HEK293 (cell line): ENCODE measurements around the gene GLRA2.
A peak's percentile ranks its signal among the peaks of the same experiment; 100 is the strongest.

Experiments used
- CTCF ChIA-PET: fragments of 350-600 bp; formaldehyde crosslinking; extraction: SDS; loops from one replicate; lab custom pipeline; 2021; ENCODE audit warnings: antibody characterized with exemption; lab: Yijun Ruan, JAX
- POLR2A ChIA-PET: fragments of 300-600 bp; formaldehyde crosslinking; extraction: SDS; loops from one replicate; lab custom pipeline; 2020; ENCODE audit warnings: antibody characterized with exemption, inconsistent platforms; lab: Yijun Ruan, JAX
- H3K27ac ChIP-seq: fragments of 200-500 bp; sonication (Bioruptor generic); 2 replicates; pipeline ENCODE4 v1.5.1; 2014; ENCODE audit warnings: low read depth, low read length, control low read depth, inconsistent platforms; ENCODE audit errors: extremely low read depth
- H3K36me3 ChIP-seq, 2 experiments: fragments of 200-500 bp in 1 of 2; sonication (Bioruptor generic) in 1 of 2; 1 replicate in 1 of 2; 2 replicates in 1 of 2; pipeline ENCODE4 v1.5.1; 2014 to 2017; ENCODE audit warnings: inconsistent platforms in 2 of 2, low read length in 2 of 2; ENCODE audit not compliant: control insufficient read depth in 2 of 2, insufficient read depth in 1 of 2
- H3K4me1 ChIP-seq: fragments of 200-500 bp; sonication (Bioruptor generic); 2 replicates; pipeline ENCODE4 v1.5.1; 2014; ENCODE audit warnings: mild to moderate bottlenecking, low read length, inconsistent platforms; ENCODE audit not compliant: control insufficient read depth, insufficient read depth
- H3K4me3 ChIP-seq: 2 replicates; pipeline ENCODE4 v1.5.1; 2011; ENCODE audit warnings: low read depth, mild to moderate bottlenecking, control low read depth, low read length, moderate library complexity
- H3K9me3 ChIP-seq: fragments of 200-500 bp; sonication (Bioruptor generic); 2 replicates; pipeline ENCODE4 v1.5.1; 2014; ENCODE audit warnings: low read depth, low read length, inconsistent platforms; ENCODE audit not compliant: control insufficient read depth, insufficient read depth
- KLF1 ChIP-seq: fragments of 450-650 bp; formaldehyde crosslinking; IDR thresholded peaks from 2 replicates; pipeline ENCODE4 v1.5.1; 2016; ENCODE audit warnings: missing biosample characterization, missing genetic modification characterization
- MZF1 ChIP-seq: fragments of 450-650 bp; formaldehyde crosslinking; IDR thresholded peaks from 2 replicates; pipeline ENCODE4 v1.5.1; 2017; ENCODE audit warnings: missing biosample characterization, missing genetic modification characterization, borderline replicate concordance
- RBAK ChIP-seq: fragments of 450-650 bp; formaldehyde crosslinking; IDR thresholded peaks from 2 replicates; pipeline ENCODE4 v1.5.1; 2016; ENCODE audit warnings: missing biosample characterization, missing genetic modification characterization
- YY1 ChIP-seq: fragments of 450-650 bp; formaldehyde crosslinking; IDR thresholded peaks from 2 replicates; pipeline ENCODE4 v1.5.1; 2018; ENCODE audit warnings: missing biosample characterization, missing genetic modification characterization
- ZBTB6 ChIP-seq: fragments of 450-650 bp; formaldehyde crosslinking; IDR thresholded peaks from 2 replicates; pipeline ENCODE4 v1.5.1; 2017; ENCODE audit warnings: missing biosample characterization, missing genetic modification characterization
- ZNF10 ChIP-seq: fragments of 450-650 bp; formaldehyde crosslinking; IDR thresholded peaks from 2 replicates; pipeline ENCODE4 v1.5.1; 2017; ENCODE audit warnings: missing biosample characterization, missing genetic modification characterization
- ZNF114 ChIP-seq: fragments of 450-650 bp; formaldehyde crosslinking; IDR thresholded peaks from 2 replicates; pipeline ENCODE4 v1.5.0; 2017; ENCODE audit warnings: missing biosample characterization, missing genetic modification characterization
- ZNF140 ChIP-seq: fragments of 450-650 bp; formaldehyde crosslinking; IDR thresholded peaks from 2 replicates; pipeline ENCODE4 v1.5.1; 2016; ENCODE audit warnings: missing biosample characterization, missing genetic modification characterization
- ZNF16 ChIP-seq: fragments of 450-650 bp; formaldehyde crosslinking; IDR thresholded peaks from 2 replicates; pipeline ENCODE4 v1.5.1; 2016; ENCODE audit warnings: low read depth, missing biosample characterization, missing genetic modification characterization
- ZNF292 ChIP-seq: fragments of 450-650 bp; formaldehyde crosslinking; IDR thresholded peaks from 2 replicates; pipeline ENCODE4 v1.5.1; 2016; ENCODE audit warnings: low read depth, missing biosample characterization, missing genetic modification characterization, borderline replicate concordance
- ZNF354C ChIP-seq: fragments of 450-650 bp; formaldehyde crosslinking; IDR thresholded peaks from 2 replicates; pipeline ENCODE4 v1.5.1; 2016; ENCODE audit warnings: missing biosample characterization, missing genetic modification characterization, low read depth, borderline replicate concordance
- ZNF654 ChIP-seq: fragments of 450-650 bp; formaldehyde crosslinking; IDR thresholded peaks from 2 replicates; pipeline ENCODE4 v1.5.1; 2016; ENCODE audit warnings: low read depth, missing biosample characterization, missing genetic modification characterization
- ZNF670 ChIP-seq: fragments of 450-650 bp; formaldehyde crosslinking; IDR thresholded peaks from 2 replicates; pipeline ENCODE4 v1.5.1; 2016; ENCODE audit warnings: missing biosample characterization, missing genetic modification characterization, low read depth
- ZNF701 ChIP-seq: fragments of 450-650 bp; formaldehyde crosslinking; IDR thresholded peaks from 2 replicates; pipeline ENCODE4 v1.5.1; 2016; ENCODE audit warnings: missing biosample characterization, missing genetic modification characterization
- ZNF747 ChIP-seq: fragments of 450-650 bp; formaldehyde crosslinking; IDR thresholded peaks from 2 replicates; pipeline ENCODE4 v1.5.1; 2016; ENCODE audit warnings: missing biosample characterization, missing genetic modification characterization
- TF ChIP-seq, protein P1 (sequence below): fragments of 450-650 bp; formaldehyde crosslinking; IDR thresholded peaks from 2 replicates; pipeline ENCODE4 v1.5.1; 2016; ENCODE audit warnings: missing biosample characterization, missing genetic modification characterization
- TF ChIP-seq, protein P2 (sequence below): fragments of 450-650 bp; formaldehyde crosslinking; IDR thresholded peaks from 2 replicates; pipeline ENCODE4 v1.5.1; 2017; ENCODE audit warnings: missing biosample characterization, missing genetic modification characterization

Gene GLRA2

DNA sequence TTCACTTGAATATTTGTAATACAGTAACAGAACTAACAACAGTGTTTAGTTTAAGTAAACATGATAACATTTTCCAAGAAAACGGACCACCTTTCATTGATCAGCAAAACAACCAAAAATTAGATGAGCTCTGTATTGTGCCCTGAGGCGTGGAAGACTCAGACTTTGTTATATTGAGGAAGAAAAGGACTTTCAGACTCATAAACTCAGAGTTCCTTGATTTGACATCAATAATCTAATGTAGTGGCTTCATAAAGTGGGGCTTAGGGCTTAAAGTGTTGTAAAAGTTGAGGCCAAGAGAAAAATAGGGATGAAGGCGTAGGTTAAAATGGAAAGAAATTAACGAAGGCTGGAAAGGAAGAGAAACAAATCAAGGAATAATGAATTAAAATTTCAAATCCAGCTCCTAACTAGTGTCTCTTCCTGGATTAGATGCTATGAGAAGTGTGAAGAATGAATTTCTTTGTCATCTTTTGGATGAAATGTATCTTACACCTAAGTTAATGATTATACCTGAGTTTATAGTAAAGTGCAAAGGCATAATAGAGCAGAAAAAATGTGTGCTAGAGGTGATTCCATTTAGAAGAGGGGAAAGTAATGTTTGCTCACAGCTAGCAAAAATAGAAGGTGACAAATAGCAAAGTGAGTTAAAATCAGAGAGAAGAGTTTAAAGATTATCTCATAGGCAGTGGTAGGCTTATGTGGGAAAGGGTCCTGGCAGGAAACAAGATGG is 19.8 kb upstream of the GLRA2 start:
- POLR2A ChIA-PET: no interaction called here
- no peaks in the 10 kb centered on the region for H3K9me3 ChIP-seq
- TF ChIP-seq YY1 (tag by site-specific recombination): no peak
- TF ChIP-seq ZNF16 (tag by site-specific recombination): no peak
- TF ChIP-seq, protein P1, sequence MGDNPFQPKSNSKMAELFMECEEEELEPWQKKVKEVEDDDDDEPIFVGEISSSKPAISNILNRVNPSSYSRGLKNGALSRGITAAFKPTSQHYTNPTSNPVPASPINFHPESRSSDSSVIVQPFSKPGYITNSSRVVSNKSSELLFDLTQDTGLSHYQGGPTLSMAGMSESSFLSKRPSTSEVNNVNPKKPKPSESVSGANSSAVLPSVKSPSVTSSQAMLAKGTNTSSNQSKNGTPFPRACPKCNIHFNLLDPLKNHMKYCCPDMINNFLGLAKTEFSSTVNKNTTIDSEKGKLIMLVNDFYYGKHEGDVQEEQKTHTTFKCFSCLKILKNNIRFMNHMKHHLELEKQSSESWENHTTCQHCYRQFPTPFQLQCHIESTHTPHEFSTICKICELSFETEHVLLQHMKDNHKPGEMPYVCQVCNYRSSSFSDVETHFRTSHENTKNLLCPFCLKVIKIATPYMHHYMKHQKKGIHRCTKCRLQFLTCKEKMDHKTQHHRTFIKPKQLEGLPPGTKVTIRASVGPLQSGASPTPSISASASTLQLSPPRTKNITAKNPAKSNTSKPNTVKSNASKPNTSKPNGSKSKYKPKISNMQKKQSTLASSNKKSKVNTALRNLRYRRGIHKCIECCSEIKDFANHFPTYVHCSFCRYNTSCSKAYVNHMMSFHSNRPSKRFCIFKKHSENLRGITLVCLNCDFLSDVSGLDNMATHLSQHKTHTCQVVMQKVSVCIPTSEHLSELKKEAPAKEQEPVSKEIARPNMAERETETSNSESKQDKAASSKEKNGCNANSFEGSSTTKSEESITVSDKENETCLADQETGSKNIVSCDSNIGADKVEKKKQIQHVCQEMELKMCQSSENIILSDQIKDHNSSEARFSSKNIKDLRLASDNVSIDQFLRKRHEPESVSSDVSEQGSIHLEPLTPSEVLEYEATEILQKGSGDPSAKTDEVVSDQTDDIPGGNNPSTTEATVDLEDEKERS (tag by site-specific recombination): no peak
- TF ChIP-seq, protein P2, sequence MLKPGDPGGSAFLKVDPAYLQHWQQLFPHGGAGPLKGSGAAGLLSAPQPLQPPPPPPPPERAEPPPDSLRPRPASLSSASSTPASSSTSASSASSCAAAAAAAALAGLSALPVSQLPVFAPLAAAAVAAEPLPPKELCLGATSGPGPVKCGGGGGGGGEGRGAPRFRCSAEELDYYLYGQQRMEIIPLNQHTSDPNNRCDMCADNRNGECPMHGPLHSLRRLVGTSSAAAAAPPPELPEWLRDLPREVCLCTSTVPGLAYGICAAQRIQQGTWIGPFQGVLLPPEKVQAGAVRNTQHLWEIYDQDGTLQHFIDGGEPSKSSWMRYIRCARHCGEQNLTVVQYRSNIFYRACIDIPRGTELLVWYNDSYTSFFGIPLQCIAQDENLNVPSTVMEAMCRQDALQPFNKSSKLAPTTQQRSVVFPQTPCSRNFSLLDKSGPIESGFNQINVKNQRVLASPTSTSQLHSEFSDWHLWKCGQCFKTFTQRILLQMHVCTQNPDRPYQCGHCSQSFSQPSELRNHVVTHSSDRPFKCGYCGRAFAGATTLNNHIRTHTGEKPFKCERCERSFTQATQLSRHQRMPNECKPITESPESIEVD: no peak
- no peak for TF ChIP-seq ZNF670
- TF ChIP-seq RBAK (tag by site-specific recombination): no peak
- TF ChIP-seq ZNF292 (tag by site-specific recombination): no peak
- no peak for TF ChIP-seq ZNF747 (tag by site-specific recombination)
- TF ChIP-seq ZNF10: no peak
- TF ChIP-seq ZNF701 (tag by site-specific recombination): no peak
- no peak for TF ChIP-seq MZF1 (tag by site-specific recombination)
- no peak for TF ChIP-seq KLF1
- no peak for TF ChIP-seq ZNF140 (tag by site-specific recombination)
- no peak for TF ChIP-seq ZNF114 (tag by site-specific recombination)
- H3K4me3 ChIP-seq: no peak overlapping the region
- no peaks in the 10 kb centered on the region for H3K4me1 ChIP-seq
- H3K27ac ChIP-seq: no peak overlapping the region
- no peaks in the 10 kb centered on the region for H3K36me3 ChIP-seq
- CTCF ChIA-PET: interaction anchor here (0.6 kb wide), 1 partner anchor 1027 kb away, joined by 4 read pairs; no protein-coding TSS in a partner anchor

DNA sequence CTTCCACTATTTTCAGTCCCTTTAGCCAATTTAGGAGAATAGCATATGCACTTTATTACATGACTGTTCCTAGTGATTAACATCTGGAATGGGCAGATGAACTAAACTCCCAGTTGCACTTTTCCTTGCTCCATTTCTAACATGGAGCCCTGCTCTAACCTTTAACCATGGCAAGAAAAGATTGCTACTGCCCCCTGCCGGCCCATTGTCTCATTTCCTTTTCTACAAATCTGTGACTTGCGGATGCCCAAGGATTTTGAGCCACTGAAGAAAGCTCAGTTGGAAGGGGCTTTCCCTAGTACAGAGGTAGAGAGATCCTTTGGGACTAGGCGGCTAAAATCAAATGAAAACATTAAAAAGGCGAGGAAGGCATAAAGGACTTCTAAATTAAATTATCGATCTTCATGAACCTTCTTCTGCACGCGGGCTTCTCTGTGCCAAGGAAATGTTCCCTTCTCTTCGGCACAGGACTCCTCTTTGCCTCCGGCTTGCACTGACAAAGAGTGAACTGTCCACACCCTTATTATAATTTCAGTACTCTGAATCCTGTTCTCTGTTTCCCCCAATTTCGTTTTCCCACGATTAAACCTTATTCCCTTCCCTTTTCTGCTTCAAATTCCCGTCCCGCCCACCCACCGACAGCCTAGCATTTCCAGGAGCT is 577 bp upstream of the GLRA2 start:
- no peak overlapping the region for H3K4me3 ChIP-seq
- no peaks in the 10 kb centered on the region; a peak in 1 of 3 replicates for H3K36me3 ChIP-seq
- ChIA-PET CTCF (interaction anchor here (0.6 to 3.3 kb wide), 17 partner anchors 9 to 682 kb away, joined by 3 to 20 read pairs (median 4); no protein-coding TSS in a partner anchor), POLR2A (interaction anchor here (0.7 kb wide), 1 partner anchor 451 kb away, joined by 3 read pairs; no protein-coding TSS in a partner anchor)
- no peaks in the 10 kb centered on the region; the same call in 1 of the 2 replicates for H3K9me3 ChIP-seq
- peak; percentile 31 for TF ChIP-seq ZNF654 (tag by site-specific recombination)
- TF ChIP-seq ZBTB6 (tag by site-specific recombination): 0 out of 2 replicates have a peak, but pooled peaks have one; percentile 23
- no peak for TF ChIP-seq ZNF354C (tag by site-specific recombination)
- H3K4me1 ChIP-seq: no peaks in the 10 kb centered on the region
- H3K27ac ChIP-seq: no peak overlapping the region
